A673 (cell line): ENCODE results near the gene DHRS3. TPM values are rescaled to one million over a fixed set of nuclear protein-coding genes. Genes with fewer than 3 reads are reported as not detected.

Experiments used
- BruUV-seq: library from RNA; stranded (reverse); fragments of 400-500 nt; replicated peaks from 2 replicates; lab custom pipeline; 2021; lab: Mats Ljungman, UMichigan
- CTCF ChIA-PET: fragments of 300-600 bp; sonication (Branson Sonifier 250); formaldehyde crosslinking; loops from one replicate; lab custom pipeline; 2022; ENCODE audit warnings: antibody characterized with exemption; lab: Charles Lee
- POLR2A ChIA-PET: fragments of 300-600 bp; sonication (Branson Sonifier 250); formaldehyde crosslinking; loops from one replicate; lab custom pipeline; 2022; ENCODE audit warnings: antibody characterized with exemption; ENCODE audit not compliant: low non-redundant PET; lab: Charles Lee
- DNase-seq: peaks from one replicate; pipeline ENCODE4 v3.0.0-alpha.2; 2015; ENCODE audit warnings: low spot score
- H3K27ac ChIP-seq: fragments of 200-600 bp; sonication (generic); 2 replicates; pipeline ENCODE4 v1.5.1; 2016; ENCODE audit warnings: mixed run types, low read depth, mild to moderate bottlenecking, mixed read lengths, antibody characterized with exemption, low read length; ENCODE audit not compliant: poor library complexity, severe bottlenecking
- H3K27me3 ChIP-seq: fragments of 200-600 bp; sonication (generic); replicated peaks from 2 replicates; pipeline ENCODE4 v1.6.1; 2017; ENCODE audit warnings: mixed run types, low read depth, mild to moderate bottlenecking, mixed read lengths, antibody characterized with exemption, low read length; ENCODE audit not compliant: insufficient read depth, poor library complexity
- H3K36me3 ChIP-seq: fragments of 200-600 bp; sonication (generic); 2 replicates; pipeline ENCODE4 v1.6.1; 2016; ENCODE audit warnings: mixed run types, mild to moderate bottlenecking, mixed read lengths, antibody characterized with exemption, low read length; ENCODE audit not compliant: insufficient read depth, poor library complexity, severe bottlenecking
- H3K4me1 ChIP-seq: fragments of 200-600 bp; sonication (generic); 2 replicates; pipeline ENCODE4 v1.6.1; 2017; ENCODE audit warnings: mixed run types, mild to moderate bottlenecking, mixed read lengths, antibody characterized with exemption, low read length; ENCODE audit not compliant: insufficient read depth, poor library complexity, severe bottlenecking
- H3K4me3 ChIP-seq: fragments of 200-600 bp; sonication (generic); 2 replicates; pipeline ENCODE4 v1.5.1; 2016; ENCODE audit warnings: low read depth, mixed run types, mild to moderate bottlenecking, mixed read lengths, low read length; ENCODE audit not compliant: poor library complexity, severe bottlenecking
- H3K9me3 ChIP-seq: fragments of 200-600 bp; sonication (generic); 2 replicates; pipeline ENCODE4 v1.6.1; 2016; ENCODE audit warnings: mixed run types, low read depth, mild to moderate bottlenecking, mixed read lengths, antibody characterized with exemption, low read length; ENCODE audit not compliant: poor library complexity, severe bottlenecking
- CTCF ChIP-seq: fragments of 300-800, 200-600 bp; sonication (generic); conservative IDR thresholded peaks from 2 replicates; pipeline ENCODE4 v1.5.1; 2017; ENCODE audit warnings: low read depth, mild to moderate bottlenecking, antibody characterized with exemption, low read length, moderate library complexity, mixed read lengths
- EZH2 ChIP-seq: fragments of 200-600 bp; sonication (generic); IDR thresholded peaks from 2 replicates; pipeline ENCODE4 v1.6.1; 2017; ENCODE audit warnings: borderline replicate concordance, low read depth, mild to moderate bottlenecking, mixed read lengths, antibody characterized with exemption, low read length; ENCODE audit not compliant: poor library complexity, severe bottlenecking
- intact Hi-C: fragments of 100-400 bp; cut with micrococcal nuclease; formaldehyde crosslinking; loops from one replicate; pipeline ENCODE4 v1.10.0; 2022; ENCODE audit not compliant: unreplicated experiment
- total RNA-seq: library from RNA; stranded (reverse); gene quantifications from 2 replicates; pipeline ENCODE4 v1.2.3, GENCODE V29; 2021

DHRS3 gene
- total RNA-seq, 1 experiment from 2014 or later: 2.4 TPM

GRCh38 chr1:12600335-12600734, 17.7 kb downstream of the DHRS3 start:
- H3K4me3 ChIP-seq: no peak overlapping the region
- no peak overlapping the region for H3K27ac ChIP-seq
- H3K4me1 ChIP-seq: no peaks in the 10 kb centered on the region
- H3K36me3 ChIP-seq: no peaks in the 10 kb centered on the region
- BruUV-seq: no TSS peak
- no peak for DNase-seq
- POLR2A ChIA-PET: no interaction called here
- intact Hi-C loops: no loop called here
- H3K27me3 ChIP-seq: no peaks in the 10 kb centered on the region
- CTCF ChIA-PET: no interaction called here
- no peak for TF ChIP-seq EZH2
- TF ChIP-seq CTCF: no peak
- H3K9me3 ChIP-seq: no peaks in the 10 kb centered on the region

GRCh38 chr1:12599657-12600056, 18.4 kb downstream of the DHRS3 start:
- TF ChIP-seq EZH2: no peak
- no peak for TF ChIP-seq CTCF
- no peak for DNase-seq
- BruUV-seq: no TSS peak
- intact Hi-C loops: no loop called here
- H3K4me1 ChIP-seq: no peaks in the 10 kb centered on the region
- H3K9me3 ChIP-seq: no peaks in the 10 kb centered on the region
- no peak overlapping the region for H3K27ac ChIP-seq
- no peaks in the 10 kb centered on the region for H3K27me3 ChIP-seq
- H3K36me3 ChIP-seq: no peaks in the 10 kb centered on the region
- CTCF ChIA-PET: no interaction called here
- POLR2A ChIA-PET: interaction anchor here (0.6 kb wide), 1 partner anchor 24 kb away, joined by 4 read pairs; no protein-coding TSS in a partner anchor
- no peak overlapping the region for H3K4me3 ChIP-seq

- Histone ChIP-seq H3K4me3 (no peak overlapping the region), H3K36me3 (no peaks in the 10 kb centered on the region), H3K27ac (no peak overlapping the region), H3K9me3 (no peaks in the 10 kb centered on the region), H3K4me1 (no peaks in the 10 kb centered on the region), H3K27me3 (no peaks in the 10 kb centered on the region)
- no TSS peak for BruUV-seq
- TF ChIP-seq CTCF: no peak
- no peak for DNase-seq
- intact Hi-C loops: no loop called here
- CTCF ChIA-PET: interaction anchor here (0.9 kb wide), 1 partner anchor 60 kb away, joined by 3 read pairs; no protein-coding TSS in a partner anchor
- POLR2A ChIA-PET: no interaction called here
Observed at GRCh38 chr1:12598974-12599373, 19.0 kb downstream of the DHRS3 start.
